Stimulated activated CD8-positive, alpha-beta memory T cell treated with anti-CD3 and anti-CD28 coated beads, Interleukin-15, amount 100 ng/mL, for 1 hour (primary cell): Measurements from ENCODE around the gene KCNT2.
"Not testable (repeated sequence)": the region's sequence is repeated elsewhere in the genome, so short reads cannot be mapped to it uniquely, and the experiment has no call there.

ENCODE experiments used
- DNase-seq: peaks from one replicate; pipeline ENCODE4 v3.0.0-alpha.2; 2020; ENCODE audit warnings: low read depth

Gene KCNT2

DNA sequence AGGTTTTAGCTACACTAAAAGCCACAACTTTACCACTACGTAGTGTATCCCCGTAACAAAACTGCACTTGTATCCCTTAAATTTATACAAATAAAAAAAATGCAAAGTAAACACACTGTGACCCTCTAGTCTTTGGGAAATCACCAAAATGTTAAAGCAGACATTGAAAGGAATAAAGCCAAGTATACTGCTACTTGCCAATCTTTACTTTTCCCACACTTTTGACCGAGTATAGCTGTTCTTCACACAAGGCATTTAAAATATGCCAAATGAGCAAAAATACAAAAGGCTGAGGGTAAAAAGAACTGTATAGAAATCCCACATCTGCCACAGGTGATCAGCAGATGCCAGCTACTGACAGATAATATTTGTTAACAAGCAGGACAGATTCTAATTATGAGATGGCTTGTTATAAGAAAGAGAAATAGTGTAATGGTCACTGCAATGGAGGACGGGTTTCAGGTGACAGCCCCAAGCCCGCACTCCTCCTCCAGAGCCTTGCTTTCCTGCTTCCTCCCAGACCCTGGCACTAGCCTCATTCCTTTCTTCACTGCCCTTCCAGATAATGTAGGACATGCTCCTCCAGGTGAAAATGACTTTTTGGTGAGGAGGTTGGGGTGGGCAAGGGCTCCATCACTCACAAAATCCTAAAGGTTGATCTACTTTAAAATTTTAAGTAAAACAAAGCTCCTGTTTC is 18.1 kb downstream of the KCNT2 start:
- no peak for DNase-seq

DNA sequence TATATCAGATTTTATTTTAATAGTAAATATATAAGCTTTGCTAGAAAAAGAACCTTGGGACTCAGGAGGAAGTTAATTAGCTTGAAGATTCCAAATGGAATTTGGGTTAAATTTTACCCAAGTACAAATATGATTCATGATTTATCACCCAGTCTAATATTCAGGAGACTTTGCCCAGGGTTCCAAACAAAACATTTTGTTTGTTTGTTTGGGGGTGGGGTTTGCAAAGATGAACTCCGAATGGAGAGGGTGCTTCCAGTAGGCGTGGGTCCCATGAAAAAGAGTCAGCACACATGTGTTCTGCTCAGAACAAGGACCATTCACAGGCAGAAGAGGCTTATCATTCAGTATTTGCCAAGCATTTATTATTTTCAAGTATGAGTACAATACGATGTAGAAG is 23.5 kb downstream of the KCNT2 start:
- DNase-seq, result no peak

DNA sequence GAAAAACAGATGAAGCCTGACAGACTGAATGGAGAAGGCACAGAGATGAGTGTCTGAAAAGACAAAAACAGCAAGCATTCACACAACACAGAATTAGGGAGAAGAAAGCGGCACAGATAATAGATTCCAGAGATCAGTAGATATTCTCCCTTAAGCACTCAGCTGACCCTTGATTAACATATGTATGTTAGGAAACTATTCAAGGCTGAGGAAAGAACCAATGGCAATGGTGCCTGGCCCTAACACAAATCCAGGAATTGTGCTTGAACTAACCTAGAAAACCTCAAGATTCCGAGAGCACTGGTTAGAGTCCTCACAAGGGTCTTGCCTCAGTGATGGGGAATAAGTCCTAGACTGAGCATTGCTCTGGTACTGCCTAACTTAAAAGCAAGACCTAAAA is 30.9 kb downstream of the KCNT2 start:
- no peak for DNase-seq

DNA sequence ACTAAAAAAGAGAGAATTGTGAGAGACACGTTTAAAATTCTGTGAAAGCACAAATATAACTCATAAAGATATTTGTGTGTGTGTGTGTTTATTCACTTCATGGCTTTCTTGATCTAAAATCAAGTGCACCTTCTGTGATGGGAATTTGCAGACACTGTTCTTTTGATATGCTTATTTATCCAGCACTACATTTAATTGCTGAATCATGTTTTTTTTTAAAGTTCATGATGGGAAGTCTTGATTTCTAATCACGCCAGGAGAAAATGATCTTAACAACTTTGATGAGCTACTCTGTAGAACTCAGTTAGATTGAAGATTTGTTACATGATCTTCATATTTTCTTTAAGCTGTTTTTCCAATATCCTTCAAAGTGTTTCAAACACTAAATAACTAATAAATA is 35.0 kb downstream of the KCNT2 start:
- DNase-seq, result no peak

GRCh38 chr1:196567238-196567637 is 41.0 kb downstream of the KCNT2 start:
- DNase-seq, result no peak

GRCh38 chr1:196563768-196564167 is 44.5 kb downstream of the KCNT2 start:
- no peak for DNase-seq

DNA sequence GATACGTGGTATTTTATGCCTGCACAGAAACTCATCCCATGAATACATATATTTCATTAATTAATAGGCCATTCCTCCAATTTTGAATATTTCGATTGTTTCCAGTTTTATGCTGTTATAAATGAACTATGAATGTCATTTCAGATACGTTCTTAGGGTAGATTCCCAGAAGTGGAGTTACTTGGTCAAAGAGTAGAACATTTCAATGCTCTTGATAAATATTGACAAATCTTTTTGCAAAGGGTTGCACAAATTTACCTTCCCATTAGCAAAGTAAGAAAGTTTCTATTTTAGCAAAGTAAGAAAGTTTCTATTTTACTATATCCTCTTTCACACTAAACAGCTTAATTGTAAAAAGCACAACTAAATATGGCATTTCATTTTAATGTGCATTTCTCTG is 48.9 kb downstream of the KCNT2 start:
- no peak for DNase-seq

DNA sequence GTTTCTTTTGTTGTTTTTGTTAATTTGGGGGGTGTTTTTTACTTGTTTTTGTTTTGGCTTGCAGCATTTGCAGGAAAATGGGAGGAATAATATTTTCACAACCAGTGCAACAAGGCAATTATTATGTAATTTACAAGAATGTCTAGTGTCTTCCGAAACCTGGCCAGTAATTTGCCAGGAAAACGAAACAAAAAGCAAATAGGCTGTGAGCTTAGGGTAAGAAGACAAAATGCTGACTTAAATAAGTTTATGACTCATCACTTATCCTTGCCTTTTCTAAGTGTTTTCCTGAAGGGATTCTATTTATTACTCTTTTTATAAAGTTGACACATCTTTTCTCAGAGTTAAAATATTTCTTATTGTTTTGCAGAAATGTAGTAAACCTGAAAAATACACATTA is 49.8 kb downstream of the KCNT2 start:
- DNase-seq, result no peak

GRCh38 chr1:196557797-196558196 is 50.4 kb downstream of the KCNT2 start:
- DNase-seq, result no peak

DNA sequence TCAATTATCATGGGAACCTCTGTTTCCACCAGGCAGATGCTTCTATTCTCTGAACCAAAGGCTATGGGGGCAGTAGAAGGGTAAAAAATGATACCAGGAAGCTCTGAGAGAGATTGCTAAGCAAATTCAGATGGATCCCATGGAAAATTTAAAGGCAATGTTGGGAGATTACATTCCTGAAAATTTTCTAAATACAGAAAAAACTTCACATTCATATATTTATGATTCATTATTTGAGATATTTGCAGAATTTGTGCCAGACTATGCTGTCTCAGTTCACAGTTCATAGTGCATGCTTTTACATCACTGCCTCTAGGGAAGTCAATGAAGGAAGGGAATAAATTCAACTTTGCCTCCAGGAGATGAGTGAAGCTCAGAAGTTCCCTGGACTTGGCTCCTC is 57.5 kb downstream of the KCNT2 start:
- no peak for DNase-seq

DNA sequence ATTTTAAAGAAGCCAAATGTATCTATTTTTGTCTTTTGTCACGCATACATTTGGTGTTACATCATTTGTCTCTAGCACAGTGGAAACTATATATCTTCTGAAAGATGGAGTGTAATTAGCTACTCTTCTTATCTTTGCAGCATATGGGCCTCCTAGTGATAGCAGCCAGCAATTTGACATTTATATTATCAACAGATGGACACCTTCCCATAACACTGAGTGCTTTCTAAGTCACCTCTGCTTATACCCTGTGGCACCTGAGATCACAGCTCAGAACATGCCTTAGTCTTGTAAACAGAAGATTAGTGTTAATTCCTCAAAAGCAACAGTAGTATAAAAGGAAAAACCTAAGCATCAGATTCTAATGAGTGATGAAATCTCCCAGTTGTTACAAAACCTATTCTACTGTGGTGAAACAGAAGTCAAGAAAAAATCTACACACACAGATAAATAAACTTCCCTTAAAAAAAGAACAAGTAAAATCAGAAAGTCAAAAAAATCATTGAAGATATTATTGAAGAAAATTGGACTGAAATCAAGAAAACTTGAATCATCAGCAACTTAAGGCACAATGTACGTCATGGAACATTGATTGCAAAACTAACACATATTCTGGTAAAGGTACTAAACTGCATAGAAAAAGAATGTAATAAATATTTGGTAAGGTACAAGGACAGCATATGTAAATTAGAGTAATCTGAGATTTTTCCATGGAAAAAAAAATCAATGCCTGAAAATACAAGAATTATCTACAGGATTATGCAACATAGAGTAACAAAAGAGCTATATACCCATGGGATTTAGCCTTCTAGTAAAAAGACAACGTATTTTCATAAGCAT is 61.7 kb downstream of the KCNT2 start:
- no peak for DNase-seq

DNA sequence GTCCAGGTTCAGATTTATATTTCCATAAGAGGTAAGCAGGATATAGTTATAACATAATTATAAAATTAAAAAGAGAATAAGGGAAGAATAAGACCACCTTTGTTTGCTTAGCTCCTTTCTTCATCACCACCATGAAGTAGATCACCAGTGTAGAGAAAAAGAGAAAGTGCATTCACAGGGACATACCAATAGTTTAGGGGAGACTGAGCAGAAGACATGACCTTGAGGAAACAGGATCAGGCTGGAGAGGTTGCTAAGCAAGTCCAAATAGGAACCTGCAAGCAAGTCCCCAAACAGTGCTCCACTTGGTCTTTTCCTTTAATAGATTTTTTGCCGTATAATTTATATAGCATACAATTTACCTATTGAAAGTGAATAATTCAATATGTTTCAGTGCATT is 63.0 kb downstream of the KCNT2 start:
- no peak for DNase-seq

DNA sequence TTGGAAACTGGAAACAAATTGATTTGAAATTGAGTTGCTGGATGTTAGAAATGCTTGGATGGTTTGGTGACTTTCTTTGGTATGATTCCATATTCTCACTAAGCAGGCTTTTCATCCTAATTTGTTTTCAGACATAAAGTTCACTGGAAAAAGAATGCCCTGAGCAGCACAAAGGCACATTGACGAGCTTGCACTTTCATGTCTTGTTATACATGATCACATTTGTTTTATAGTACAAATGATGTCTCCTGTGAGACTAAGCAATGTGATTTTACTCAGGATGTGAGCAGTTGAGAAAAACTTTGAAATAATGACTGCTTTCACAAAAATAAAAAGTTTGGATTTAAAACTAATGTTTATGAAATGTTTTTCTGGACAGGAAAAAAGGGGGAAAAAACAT is 63.6 kb downstream of the KCNT2 start:
- no peak for DNase-seq

- DNase-seq, result no peak
Observed at GRCh38 chr1:196543833-196544232, 64.4 kb downstream of the KCNT2 start.

DNA sequence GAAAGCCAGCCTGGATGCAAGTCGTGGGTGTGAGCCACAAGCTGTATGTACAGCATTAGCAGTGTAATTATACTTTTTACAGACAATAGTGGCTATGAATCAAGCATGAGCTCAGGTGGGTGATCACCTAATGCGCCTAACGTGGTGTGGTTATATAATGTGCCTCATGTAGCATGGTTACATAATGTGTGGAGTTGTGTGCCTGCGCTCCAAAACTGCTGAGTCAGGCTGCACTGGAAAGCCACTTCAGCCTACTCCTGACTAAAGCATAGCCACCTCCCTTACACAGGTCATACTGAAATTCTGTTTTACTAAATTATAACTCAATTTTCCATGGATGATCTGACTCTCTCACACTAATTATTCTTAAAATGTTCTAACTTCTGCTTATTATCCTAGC is 69.8 kb downstream of the KCNT2 start:
- DNase-seq, result no peak

GRCh38 chr1:196535727-196536126 is 72.5 kb downstream of the KCNT2 start:
- DNase-seq, result no peak

DNA sequence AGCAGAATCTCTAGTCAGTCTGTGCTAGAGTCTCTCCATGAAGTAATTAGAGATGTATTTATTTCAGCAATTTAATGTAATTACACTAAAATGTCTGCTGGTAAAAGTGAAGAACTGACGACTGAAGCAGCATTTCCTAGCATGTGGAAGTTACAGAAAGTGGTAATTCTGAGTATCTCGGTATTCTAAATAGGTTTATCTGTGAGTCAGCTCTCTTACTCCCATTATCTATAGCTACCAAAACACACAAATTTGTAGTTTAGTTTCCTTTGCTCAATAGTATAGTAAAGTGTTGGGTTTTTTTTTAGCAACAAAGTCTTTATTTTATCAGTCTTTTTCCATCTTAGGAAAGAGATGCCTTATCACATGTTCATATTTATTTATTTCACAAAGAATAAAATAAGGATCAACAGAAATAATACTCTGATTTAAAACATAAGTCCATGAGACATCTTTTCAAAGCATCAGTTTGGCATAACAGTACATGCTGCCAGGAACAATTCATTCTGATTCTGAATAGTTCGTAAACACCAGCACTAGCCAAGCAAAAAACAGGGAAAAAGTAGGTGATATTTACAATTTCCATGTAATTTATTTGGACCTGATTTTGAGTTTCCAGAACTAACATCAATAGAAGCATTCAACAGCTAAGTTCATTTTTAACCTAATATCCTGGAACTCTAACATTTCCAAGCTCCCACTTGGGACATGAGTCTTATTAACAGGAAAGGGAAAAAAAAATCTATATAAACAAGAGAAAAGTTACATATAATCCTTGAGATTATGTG is 76.3 kb downstream of the KCNT2 start:
- DNase-seq, result no peak

- no peak for DNase-seq
Observed at GRCh38 chr1:196527919-196528318, 80.3 kb downstream of the KCNT2 start.

- not testable (repeated sequence) for DNase-seq
Observed at GRCh38 chr1:196522574-196523345, 85.5 kb downstream of the KCNT2 start.

DNA sequence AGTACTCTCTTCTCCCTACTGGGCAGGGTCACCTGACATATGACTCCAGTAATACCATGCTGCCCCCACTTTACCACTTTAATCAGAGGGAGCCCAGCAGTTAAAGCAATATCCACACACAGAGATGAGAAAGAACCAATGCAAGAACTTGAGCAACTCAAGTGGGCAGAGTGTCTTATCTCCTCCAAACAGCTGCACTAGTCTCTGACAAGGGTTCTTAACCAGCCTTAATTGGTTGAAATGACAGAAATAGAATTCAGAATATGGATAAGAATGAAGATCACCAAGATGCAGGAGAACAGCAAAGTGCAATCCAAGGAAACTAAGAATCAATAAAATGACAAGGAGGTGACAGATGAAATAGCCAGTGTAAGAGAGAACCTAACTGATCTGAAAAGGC is 91.0 kb downstream of the KCNT2 start:
- no peak for DNase-seq

DNA sequence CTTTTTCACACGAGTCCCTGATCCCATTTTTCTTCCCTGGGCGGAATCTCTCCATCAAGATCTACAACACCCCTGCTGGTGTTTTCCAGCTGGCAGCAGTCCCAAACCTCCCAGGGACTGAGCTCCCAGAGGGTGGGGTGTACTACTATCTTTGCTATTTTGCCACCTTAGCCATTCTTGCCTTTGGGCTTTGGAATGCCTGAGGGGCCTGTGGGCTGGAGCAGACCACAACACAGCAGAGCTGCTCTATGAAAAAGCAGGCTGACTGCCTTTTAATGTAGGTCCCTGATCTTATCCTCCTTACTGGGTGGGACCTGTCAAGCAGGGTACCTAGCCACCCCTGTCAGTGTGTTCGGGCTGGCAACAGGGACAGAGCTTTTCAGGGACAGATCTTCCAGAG is 91.9 kb downstream of the KCNT2 start:
- no peak for DNase-seq

DNA sequence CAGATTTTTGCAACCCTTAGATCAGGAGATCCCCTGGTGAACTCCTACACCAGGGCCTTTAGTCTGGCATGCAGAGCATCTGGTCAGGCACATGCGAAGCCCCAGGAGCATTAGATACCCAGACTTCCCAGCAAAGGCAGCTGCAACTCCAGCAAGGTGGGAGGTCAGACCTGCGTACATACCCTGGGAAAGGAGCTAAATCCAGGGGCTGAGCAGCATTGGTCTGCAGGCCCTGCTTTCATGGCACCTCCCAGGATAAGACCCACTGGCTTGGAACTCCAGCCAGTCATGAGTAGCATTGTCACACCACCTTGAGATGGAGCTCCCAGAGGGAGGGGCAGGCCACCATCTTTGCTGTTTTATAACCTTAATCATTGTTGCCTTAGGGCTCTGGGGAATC is 92.3 kb downstream of the KCNT2 start:
- no peak for DNase-seq
